Measurements from ENCODE around the gene SARDH. TPM values are rescaled to one million over a fixed set of nuclear protein-coding genes. Genes with fewer than 3 reads are reported as not detected.

SARDH gene
- total and polyA plus RNA-seq, 7 experiments from 2014 or later = 0.73 to 27.2 (median 11.0) TPM

DNA sequence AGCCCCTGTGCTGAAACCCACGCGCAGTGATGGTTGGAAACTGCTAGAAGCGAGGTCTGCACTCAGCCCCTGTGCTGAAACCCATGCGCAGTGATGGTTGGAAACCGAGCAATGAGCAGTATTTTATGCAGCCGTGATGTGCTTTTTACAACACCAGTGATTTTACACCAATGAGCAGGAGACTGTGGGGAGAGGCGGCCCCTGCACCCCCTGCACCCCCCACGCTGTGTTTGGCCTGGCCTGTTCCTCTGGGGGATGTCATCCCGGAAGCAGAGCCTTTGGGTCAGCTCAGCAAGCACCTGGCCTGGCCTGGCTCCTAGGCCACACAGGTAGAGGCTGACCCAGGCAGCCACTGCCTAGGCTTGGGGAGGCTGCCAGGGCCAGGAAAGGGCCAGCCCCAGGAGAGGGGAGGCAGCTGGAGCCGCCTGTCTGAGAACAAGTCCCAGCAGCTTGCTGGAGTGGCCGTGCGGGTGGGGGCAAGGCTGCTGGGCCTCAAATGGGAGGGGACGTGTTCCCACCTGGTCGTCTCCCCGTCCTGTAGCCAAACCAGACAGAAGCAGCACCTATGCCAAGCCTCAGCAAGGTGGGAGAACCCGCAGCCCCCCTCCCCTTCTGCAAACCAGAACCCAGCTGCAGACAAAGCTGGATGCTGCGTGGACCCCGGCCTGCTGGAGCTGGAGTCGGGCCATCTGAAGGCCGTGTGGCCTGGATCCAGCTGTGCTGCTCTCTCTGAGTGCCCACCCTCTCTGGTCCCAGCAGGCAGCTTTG is 55.1 kb downstream of the SARDH start:
- peak; percentile 1 for ATAC-seq
- H3K4me3 ChIP-seq (ENCODE audit: low read length) = peak overlapping the region; percentile 28

DNA sequence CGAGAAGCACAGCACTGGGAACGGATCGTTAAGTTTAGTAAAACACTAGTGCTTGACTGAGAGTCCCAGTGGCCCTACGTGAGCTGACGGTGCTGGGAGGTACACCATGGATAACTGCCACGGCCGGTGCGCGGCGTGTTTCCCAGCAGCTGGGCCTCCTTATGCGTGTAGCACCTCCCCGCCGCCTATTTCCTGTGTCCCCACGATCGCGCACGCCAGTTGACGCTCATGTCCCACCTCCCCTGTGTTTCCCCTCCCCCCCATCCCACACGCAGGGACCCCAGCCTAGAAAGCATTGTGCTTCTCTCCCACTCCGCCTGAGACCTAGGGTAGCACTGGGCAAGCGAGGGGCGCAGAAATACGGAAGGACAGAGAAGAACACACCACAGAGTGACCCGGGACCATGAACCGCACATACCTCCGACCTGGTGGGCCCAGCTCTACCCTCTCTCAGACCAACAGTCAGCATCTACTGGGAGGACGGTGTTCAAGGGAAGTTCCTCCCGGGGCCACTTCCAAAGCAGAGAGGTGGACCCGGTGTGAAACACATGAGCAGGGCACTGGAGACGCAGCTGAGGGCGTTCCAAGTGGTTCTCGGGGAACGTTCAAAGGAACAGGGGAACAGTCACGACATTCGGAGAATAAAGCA is 56.4 kb downstream of the SARDH start:
- peak overlapping the region; percentile 33 to 100 (median 93) for H3K27ac Mint-ChIP-seq
- ATAC-seq = no peak
- intact Hi-C loops (cut with micrococcal nuclease) = loop anchor here in 1 of 2 donors (2.0 kb wide), 1 partner anchor 19 kb away; no protein-coding TSS in a partner anchor
- H3K27me3 Mint-ChIP-seq = no peaks in the 10 kb centered on the region
- H3K27ac ChIP-seq (ENCODE audit: low read depth, low read length) = peak overlapping the region; percentile 95
- no peaks in the 10 kb centered on the region for H3K36me3 Mint-ChIP-seq
- ChIA-PET CTCF (no interaction called here), POLR2A (interaction anchor here (18.3 kb wide), 1 partner anchor 24 kb away, joined by 448 read pairs; no protein-coding TSS in a partner anchor)
- peak overlapping the region in 5 of 10 donors; percentile 32 to 49 (median 37) for H3K4me3 Mint-ChIP-seq
- no peaks in the 10 kb centered on the region for H3K9me3 ChIP-seq (ENCODE audit: control insufficient read depth in 2 of 3, low read length in 3 of 3)
- DNase-seq = no peak
- peaks cover 44 to 61% of the 10 kb centered on the region in 2 donors for H3K4me1 ChIP-seq (ENCODE audit: control insufficient read depth in 2 of 2, insufficient read depth in 2 of 2, low read length in 2 of 2)
- H3K36me3 ChIP-seq (ENCODE audit: control insufficient read depth in 2 of 3, insufficient read depth in 3 of 3, low read length in 3 of 3) = no peaks in the 10 kb centered on the region
- H3K4me1 Mint-ChIP-seq = peaks cover 25 to 79% (median 53%) of the 10 kb centered on the region in 7 donors
- peaks cover 0 to 3% (median 0%) of the 10 kb centered on the region in 11 donors for H3K9me3 Mint-ChIP-seq
- no peaks in the 10 kb centered on the region for H3K27me3 ChIP-seq (ENCODE audit: control insufficient read depth in 2 of 2, insufficient read depth in 2 of 2, low read length in 2 of 2)
- H3K4me3 ChIP-seq (ENCODE audit: low read length) = no peak overlapping the region

More for the DNA sequence above, 55.1 kb downstream of the SARDH start:
- Mint-ChIP-seq H3K4me3 (peak overlapping the region; percentile 73 to 93 (median 88)), H3K27me3 (no peaks in the 10 kb centered on the region), H3K27ac (peak overlapping the region; percentile 99 to 100 (median 99)), H3K36me3 (no peaks in the 10 kb centered on the region), H3K9me3 (peaks cover 0 to 3% (median 0%) of the 10 kb centered on the region in 11 donors), H3K4me1 (peaks cover 16 to 66% (median 44%) of the 10 kb centered on the region in 7 donors)
- no peaks in the 10 kb centered on the region for H3K36me3 ChIP-seq (ENCODE audit: control insufficient read depth in 2 of 3, insufficient read depth in 3 of 3, low read length in 3 of 3)
- H3K4me1 ChIP-seq (ENCODE audit: control insufficient read depth in 2 of 2, insufficient read depth in 2 of 2, low read length in 2 of 2) = peaks cover 33 to 50% of the 10 kb centered on the region in 2 donors
- H3K27ac ChIP-seq (ENCODE audit: low read depth, low read length) = peak overlapping the region; percentile 95
- DNase-seq = no peak
- CTCF ChIA-PET = interaction anchor here (0.8 to 4.6 kb wide), 8 partner anchors 9 to 101 kb away, joined by 3 to 29 read pairs (median 3); no protein-coding TSS in a partner anchor
- intact Hi-C loops (cut with micrococcal nuclease) = loop anchor here (1.0 to 2.0 kb wide), 2 partner anchors 18 to 19 kb away; no protein-coding TSS in a partner anchor
- H3K27me3 ChIP-seq (ENCODE audit: control insufficient read depth in 2 of 2, insufficient read depth in 2 of 2, low read length in 2 of 2) = no peaks in the 10 kb centered on the region
- POLR2A ChIA-PET = interaction anchor here (1.3 to 18.3 kb wide), 6 partner anchors 10 to 30 kb away, joined by 5 to 448 read pairs (median 13); no protein-coding TSS in a partner anchor
- H3K9me3 ChIP-seq (ENCODE audit: control insufficient read depth in 2 of 3, low read length in 3 of 3) = no peaks in the 10 kb centered on the region

DNA sequence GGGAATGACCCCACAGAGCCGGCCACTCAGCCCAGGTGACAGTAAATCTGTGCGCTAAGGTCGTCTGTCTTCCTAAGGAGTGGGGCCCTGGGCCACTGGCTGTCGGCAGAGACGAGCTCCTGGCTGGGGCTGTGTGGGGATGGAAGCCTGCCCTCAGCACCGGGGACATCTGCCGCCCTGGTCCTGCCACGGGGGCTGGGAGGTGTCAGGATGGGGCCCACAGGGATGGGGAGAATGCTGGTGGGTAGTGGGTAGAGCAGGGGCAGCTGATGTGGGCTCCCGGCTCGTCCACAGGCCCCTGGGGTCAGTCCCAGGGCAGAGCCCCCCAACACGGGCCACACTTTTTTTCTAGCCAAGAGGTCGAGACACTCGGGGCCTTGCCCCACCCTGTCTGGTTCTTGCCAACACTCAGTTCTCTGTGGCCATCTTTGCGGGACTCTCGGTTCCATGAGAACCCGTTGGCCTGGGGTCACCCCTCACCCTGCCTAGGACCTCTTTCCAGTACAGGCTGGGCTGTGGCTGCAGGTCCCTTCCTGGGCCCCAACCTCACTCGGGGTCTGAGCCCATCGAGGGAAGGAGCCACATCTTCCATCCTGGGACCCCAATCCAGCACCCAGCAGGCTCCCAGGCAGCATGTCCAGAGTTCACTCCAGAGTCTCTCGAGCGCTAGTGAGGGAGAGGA is 57.0 kb downstream of the SARDH start:
- Histone ChIP-seq H3K4me3 (ENCODE audit: low read length) (no peak overlapping the region), H3K9me3 (ENCODE audit: control insufficient read depth in 2 of 3, low read length in 3 of 3) (no peaks in the 10 kb centered on the region), H3K27me3 (ENCODE audit: control insufficient read depth in 2 of 2, insufficient read depth in 2 of 2, low read length in 2 of 2) (no peaks in the 10 kb centered on the region), H3K4me1 (ENCODE audit: control insufficient read depth in 2 of 2, insufficient read depth in 2 of 2, low read length in 2 of 2) (peaks cover 50 to 68% of the 10 kb centered on the region in 2 donors), H3K27ac (ENCODE audit: low read depth, low read length) (peak overlapping the region; percentile 31), H3K36me3 (ENCODE audit: control insufficient read depth in 2 of 3, insufficient read depth in 3 of 3, low read length in 3 of 3) (no peaks in the 10 kb centered on the region)
- Mint-ChIP-seq H3K4me1 (peaks cover 27 to 80% (median 55%) of the 10 kb centered on the region in 7 donors), H3K27ac (peak overlapping the region; percentile 5 to 100 (median 93)), H3K9me3 (peaks cover 0 to 3% (median 0%) of the 10 kb centered on the region in 11 donors), H3K4me3 (peak overlapping the region in 1 of 10 donors; percentile 49), H3K27me3 (no peaks in the 10 kb centered on the region), H3K36me3 (no peaks in the 10 kb centered on the region)
- intact Hi-C loops (cut with micrococcal nuclease) = no loop called here
- DNase-seq (no peak), ATAC-seq (no peak)
- ChIA-PET POLR2A (interaction anchor here (0.6 to 18.3 kb wide), 2 partner anchors 25 to 310 kb away, joined by 3 to 448 read pairs; no protein-coding TSS in a partner anchor), CTCF (no interaction called here)

DNA sequence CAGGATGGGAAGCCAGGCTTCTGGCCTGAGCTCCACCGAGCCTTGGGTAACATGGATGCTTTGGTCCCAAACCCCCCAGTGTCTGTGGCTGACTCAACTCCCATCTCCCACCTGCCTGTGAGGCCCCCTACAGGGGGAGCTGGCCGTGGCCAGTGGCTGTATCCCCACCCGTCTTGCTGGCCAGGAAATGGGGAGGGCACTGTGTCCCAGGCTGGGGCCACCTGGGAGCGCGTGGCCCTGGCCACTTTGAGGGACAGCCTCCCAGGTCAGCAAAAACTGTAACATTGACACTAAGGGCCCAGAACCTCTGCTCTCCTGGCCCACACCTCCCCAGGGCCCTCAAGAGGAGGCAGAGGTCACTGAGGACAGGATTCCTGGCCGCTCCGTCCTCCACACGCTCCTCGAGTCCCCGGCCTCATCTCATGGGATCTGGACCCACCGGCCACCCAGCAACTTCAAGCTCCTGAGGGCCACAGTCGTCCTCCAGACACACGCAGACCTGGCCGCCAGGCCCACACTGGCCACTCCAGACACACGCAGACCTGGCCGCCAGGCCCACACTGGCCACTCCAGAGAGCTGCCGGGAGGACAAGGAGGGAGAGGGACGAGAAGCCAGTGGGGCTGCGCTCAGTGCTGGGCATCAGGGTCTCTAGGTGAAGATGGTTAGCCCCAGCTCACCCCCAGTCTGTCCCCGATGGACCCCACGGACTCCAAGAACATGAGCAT is 57.7 kb downstream of the SARDH start:
- peaks cover 53 to 73% of the 10 kb centered on the region in 2 donors for H3K4me1 ChIP-seq (ENCODE audit: control insufficient read depth in 2 of 2, insufficient read depth in 2 of 2, low read length in 2 of 2)
- DNase-seq (no peak), ATAC-seq (no peak)
- peak overlapping the region in 8 of 9 donors; percentile 76 to 99 (median 92) for H3K27ac Mint-ChIP-seq
- intact Hi-C loops (cut with micrococcal nuclease) = no loop called here
- H3K36me3 ChIP-seq (ENCODE audit: control insufficient read depth in 2 of 3, insufficient read depth in 3 of 3, low read length in 3 of 3) = no peaks in the 10 kb centered on the region
- H3K4me1 Mint-ChIP-seq = peaks cover 33 to 82% (median 59%) of the 10 kb centered on the region in 7 donors
- no peak overlapping the region for H3K27ac ChIP-seq (ENCODE audit: low read depth, low read length)
- H3K9me3 ChIP-seq (ENCODE audit: control insufficient read depth in 2 of 3, low read length in 3 of 3) = no peaks in the 10 kb centered on the region
- H3K27me3 ChIP-seq (ENCODE audit: control insufficient read depth in 2 of 2, insufficient read depth in 2 of 2, low read length in 2 of 2) = no peaks in the 10 kb centered on the region
- peaks cover 0 to 3% (median 0%) of the 10 kb centered on the region in 11 donors for H3K9me3 Mint-ChIP-seq
- CTCF ChIA-PET = interaction anchor here (1.4 kb wide), 1 partner anchor 20 kb away, joined by 3 read pairs; no protein-coding TSS in a partner anchor
- POLR2A ChIA-PET = interaction anchor here (1.2 to 18.3 kb wide), 2 partner anchors 25 to 34 kb away, joined by 3 to 448 read pairs; no protein-coding TSS in a partner anchor
- H3K36me3 Mint-ChIP-seq = no peaks in the 10 kb centered on the region
- no peaks in the 10 kb centered on the region for H3K27me3 Mint-ChIP-seq
- H3K4me3 ChIP-seq (ENCODE audit: low read length) = no peak overlapping the region
- H3K4me3 Mint-ChIP-seq = peak overlapping the region in 1 of 10 donors; percentile 3

DNA sequence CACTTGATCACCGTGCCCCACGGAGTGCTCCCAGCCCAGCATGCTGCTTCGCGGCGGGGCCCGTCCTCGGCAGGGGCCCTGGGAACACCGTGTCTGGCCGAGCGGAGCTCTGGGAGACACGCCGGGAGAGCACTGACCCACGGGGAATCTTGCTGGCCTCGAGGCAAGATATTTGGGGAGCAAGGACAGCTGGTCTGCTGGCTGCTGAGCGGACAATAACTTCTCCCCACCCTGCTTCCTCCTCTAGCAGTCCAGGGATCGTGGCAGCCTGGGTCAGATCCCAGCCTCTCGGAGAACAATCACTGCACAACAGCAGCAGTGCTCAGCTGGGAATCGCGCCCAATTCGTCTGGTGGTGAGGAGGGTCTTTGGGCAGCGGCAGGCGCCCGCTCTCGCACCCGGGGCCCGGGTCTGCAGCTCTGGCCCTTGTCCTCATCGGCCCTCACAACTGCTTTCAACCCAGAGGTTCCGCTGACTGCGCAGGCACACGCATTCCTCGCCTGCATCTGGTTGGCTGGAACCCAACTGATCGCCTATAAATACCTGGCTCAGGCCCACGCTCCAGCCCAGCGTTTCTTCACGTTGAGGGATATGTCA is 58.6 kb downstream of the SARDH start:
- H3K27me3 Mint-ChIP-seq = no peaks in the 10 kb centered on the region
- ATAC-seq (no peak), DNase-seq (no peak)
- Histone ChIP-seq H3K27me3 (ENCODE audit: control insufficient read depth in 2 of 2, insufficient read depth in 2 of 2, low read length in 2 of 2) (no peaks in the 10 kb centered on the region), H3K27ac (ENCODE audit: low read depth, low read length) (peak overlapping the region; percentile 39), H3K36me3 (ENCODE audit: control insufficient read depth in 2 of 3, insufficient read depth in 3 of 3, low read length in 3 of 3) (no peaks in the 10 kb centered on the region), H3K9me3 (ENCODE audit: control insufficient read depth in 2 of 3, low read length in 3 of 3) (no peaks in the 10 kb centered on the region), H3K4me3 (ENCODE audit: low read length) (no peak overlapping the region), H3K4me1 (ENCODE audit: control insufficient read depth in 2 of 2, insufficient read depth in 2 of 2, low read length in 2 of 2) (peaks cover 51 to 67% of the 10 kb centered on the region in 2 donors)
- peaks cover 0 to 3% (median 0%) of the 10 kb centered on the region in 11 donors for H3K9me3 Mint-ChIP-seq
- no peak overlapping the region for H3K4me3 Mint-ChIP-seq
- intact Hi-C loops (cut with micrococcal nuclease) = no loop called here
- peaks cover 0 to 2% (median 0%) of the 10 kb centered on the region in 5 donors for H3K36me3 Mint-ChIP-seq
- ChIA-PET CTCF (interaction anchor here (1.4 kb wide), 2 partner anchors 21 to 46 kb away, joined by 3 read pairs; no protein-coding TSS in a partner anchor), POLR2A (interaction anchor here (0.7 to 18.3 kb wide), 4 partner anchors 14 to 35 kb away, joined by 3 to 448 read pairs (median 4); no protein-coding TSS in a partner anchor)
- peak overlapping the region in 8 of 9 donors; percentile 43 to 100 (median 99) for H3K27ac Mint-ChIP-seq
- H3K4me1 Mint-ChIP-seq = peaks cover 38 to 81% (median 63%) of the 10 kb centered on the region in 7 donors
